Measurements from ENCODE around the gene HSD3B2. TPM values are rescaled to one million over a fixed set of nuclear protein-coding genes. Genes with fewer than 3 reads are reported as not detected.
A peak's percentile ranks its signal among the peaks of the same experiment; 100 is the strongest.

The HSD3B2 gene
- total RNA-seq, 8 experiments from 2014 or later = 0.38 to 1.0 TPM; not detected in 6

GRCh38 chr1:119410961-119411360 lies 4.0 kb upstream of the HSD3B2 start:
- 22 to 93% (median 77%) methylated on average over 2 to 3 of the region's 3 CpGs; no CpG with 5 or more reads in 2 of the 10 experiments for WGBS, 10 experiments
- Histone ChIP-seq H3K27ac (no peak overlapping the region), H3K4me3 (no peak overlapping the region), H3K4me1 (replicated peaks in 1 of 2) (no peaks in the 10 kb centered on the region)
- in situ Hi-C loops (cut with MboI; ENCODE audit: low pct_unique_long_range_greater_than_20kb in 2 of 9, low sequenced_read_pairs in 9 of 9, unreplicated experiment in 9 of 9) = no loop called here
- no peak for ATAC-seq (replicated peaks in 6 of 8)

GRCh38 chr1:119416006-119416640 lies 1.2 kb downstream of the HSD3B2 start:
- no peak for ATAC-seq (replicated peaks in 6 of 8)
- H3K4me1 ChIP-seq (replicated peaks in 1 of 2) = no peaks in the 10 kb centered on the region
- in situ Hi-C loops (cut with MboI; ENCODE audit: low pct_unique_long_range_greater_than_20kb in 2 of 9, low sequenced_read_pairs in 9 of 9, unreplicated experiment in 9 of 9) = no loop called here
- H3K27ac ChIP-seq = no peak overlapping the region
- no peak overlapping the region for H3K4me3 ChIP-seq
- WGBS, 10 experiments = 14 to 88% (median 58%) methylated on average over 1 to 3 of the region's 3 CpGs

DNA sequence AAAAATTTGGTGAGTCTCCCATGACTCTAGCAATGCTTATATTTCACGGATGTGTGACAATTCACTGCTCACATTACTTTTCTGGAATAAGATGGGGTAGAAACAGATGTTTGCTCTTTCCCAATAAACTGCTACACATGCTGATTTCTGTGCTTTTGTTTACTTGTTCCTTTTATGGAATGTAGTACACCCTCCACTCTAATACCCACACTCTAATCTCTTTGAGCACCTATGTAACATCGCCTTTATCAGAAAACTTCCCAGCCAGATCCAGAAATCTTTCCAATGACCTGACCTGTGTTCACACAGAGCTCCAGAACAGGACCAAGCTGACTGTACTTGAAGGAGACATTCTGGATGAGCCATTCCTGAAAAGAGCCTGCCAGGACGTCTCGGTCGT lies 4.2 kb downstream of the HSD3B2 start:
- WGBS, 10 experiments = 24 to 98% (median 83%) methylated on average over 1 to 5 of the region's 5 CpGs; no CpG with 5 or more reads in 2 of the 10 experiments
- in situ Hi-C loops (cut with MboI; ENCODE audit: low pct_unique_long_range_greater_than_20kb in 2 of 9, low sequenced_read_pairs in 9 of 9, unreplicated experiment in 9 of 9) = no loop called here
- ATAC-seq (replicated peaks in 6 of 8) = no peak
- H3K27ac ChIP-seq = no peak overlapping the region
- no peaks in the 10 kb centered on the region for H3K4me1 ChIP-seq (replicated peaks in 1 of 2)
- H3K4me3 ChIP-seq = no peak overlapping the region

- in situ Hi-C loops (cut with MboI; ENCODE audit: low pct_unique_long_range_greater_than_20kb in 2 of 9, low sequenced_read_pairs in 9 of 9, unreplicated experiment in 9 of 9) = no loop called here
- no peak for ATAC-seq (replicated peaks in 6 of 8)
- no peak overlapping the region for H3K27ac ChIP-seq
- H3K4me3 ChIP-seq = no peak overlapping the region
- H3K4me1 ChIP-seq (replicated peaks in 1 of 2) = no peaks in the 10 kb centered on the region
These were observed 5.7 kb downstream of the HSD3B2 start for GRCh38 chr1:119420638-119421037.

DNA sequence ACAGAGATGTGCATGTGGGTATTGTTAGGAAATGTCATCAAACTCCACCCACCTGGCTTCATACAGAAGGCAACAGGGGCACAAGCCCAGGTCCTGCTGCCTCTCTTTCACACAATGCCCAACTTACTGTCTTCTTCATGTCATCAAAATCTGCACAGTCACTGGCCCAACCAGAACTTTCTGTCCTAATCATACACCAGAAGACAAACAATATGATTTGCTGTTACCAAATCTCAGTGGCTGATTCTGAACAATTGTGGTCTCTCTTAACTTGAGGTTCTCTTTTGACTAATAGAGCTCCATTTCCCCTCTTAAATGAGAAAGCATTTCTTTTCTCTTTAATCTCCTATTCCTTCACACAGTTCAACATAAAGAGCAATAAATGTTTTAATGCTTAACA lies 7.7 kb downstream of the HSD3B2 start:
- in situ Hi-C loops (cut with MboI; ENCODE audit: low pct_unique_long_range_greater_than_20kb in 2 of 9, low sequenced_read_pairs in 9 of 9, unreplicated experiment in 9 of 9) = no loop called here
- no peak overlapping the region for H3K4me3 ChIP-seq
- H3K27ac ChIP-seq = no peak overlapping the region
- ATAC-seq (replicated peaks in 6 of 8) = no peak
- no peaks in the 10 kb centered on the region for H3K4me1 ChIP-seq (replicated peaks in 1 of 2)

- Histone ChIP-seq H3K4me1 (replicated peaks in 1 of 2) (no peaks in the 10 kb centered on the region), H3K27ac (no peak overlapping the region), H3K4me3 (no peak overlapping the region)
- WGBS, 10 experiments = 92 to 100% (median 94%) methylated on average over 2 of the region's 2 CpGs; no CpG with 5 or more reads in 4 of the 10 experiments
- in situ Hi-C loops (cut with MboI; ENCODE audit: low pct_unique_long_range_greater_than_20kb in 2 of 9, low sequenced_read_pairs in 9 of 9, unreplicated experiment in 9 of 9) = no loop called here
- peak in 2 of 8 experiments; percentile 36 to 40 for ATAC-seq (replicated peaks in 6 of 8)
These were observed 14.0 kb downstream of the HSD3B2 start for GRCh38 chr1:119428991-119429390.

DNA sequence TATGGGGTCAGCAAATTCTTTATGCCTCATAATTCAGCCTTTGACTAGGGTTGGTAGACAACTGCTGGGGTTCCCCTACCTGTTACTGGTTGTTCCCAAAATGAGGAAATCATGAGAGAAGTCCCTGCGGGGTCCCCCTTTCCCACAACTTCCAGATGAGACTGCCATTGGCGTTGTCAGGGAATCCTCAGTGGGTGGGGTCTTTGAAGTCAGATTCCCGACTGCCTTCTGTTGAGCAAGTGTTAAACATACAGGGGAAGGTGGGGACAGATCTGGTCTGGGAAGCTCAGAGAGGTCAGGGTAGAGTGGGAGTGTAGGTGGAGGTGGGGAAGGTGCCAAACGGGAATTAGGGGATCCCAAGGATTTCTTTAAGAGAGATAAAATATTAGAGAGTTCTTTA lies 14.7 kb downstream of the HSD3B2 start:
- 0 to 83% (median 52%) methylated on average over 1 to 4 of the region's 4 CpGs; no CpG with 5 or more reads in 1 of the 10 experiments for WGBS, 10 experiments
- Histone ChIP-seq H3K27ac (no peak overlapping the region), H3K4me1 (replicated peaks in 1 of 2) (no peaks in the 10 kb centered on the region), H3K4me3 (no peak overlapping the region)
- no peak for ATAC-seq (replicated peaks in 6 of 8)
- in situ Hi-C loops (cut with MboI; ENCODE audit: low pct_unique_long_range_greater_than_20kb in 2 of 9, low sequenced_read_pairs in 9 of 9, unreplicated experiment in 9 of 9) = no loop called here

DNA sequence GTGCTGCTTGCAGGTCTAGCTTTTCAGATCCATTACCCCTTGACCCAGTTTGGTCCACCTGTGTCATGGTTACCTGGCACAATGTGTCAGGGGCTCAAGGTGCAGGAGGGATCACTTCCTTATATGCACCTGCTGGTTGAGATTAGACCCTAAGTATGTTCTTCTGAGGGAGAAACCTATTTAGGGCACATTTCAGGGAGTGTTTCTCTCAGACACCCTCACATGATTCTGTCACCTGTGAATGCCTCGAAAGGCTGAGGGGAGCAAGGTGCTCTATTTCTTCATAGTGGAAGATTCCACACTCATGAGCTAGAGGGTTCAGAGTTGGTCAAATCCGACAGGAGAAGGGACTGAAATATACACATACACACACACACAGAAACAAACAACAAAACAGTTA lies 15.5 kb downstream of the HSD3B2 start:
- in situ Hi-C loops (cut with MboI; ENCODE audit: low pct_unique_long_range_greater_than_20kb in 2 of 9, low sequenced_read_pairs in 9 of 9, unreplicated experiment in 9 of 9) = no loop called here
- no peak overlapping the region for H3K4me3 ChIP-seq
- no peak for ATAC-seq (replicated peaks in 6 of 8)
- H3K4me1 ChIP-seq (replicated peaks in 1 of 2) = no peaks in the 10 kb centered on the region
- 29 to 100% (median 85%) methylated on average over 1 to 2 of the region's 2 CpGs; no CpG with 5 or more reads in 2 of the 10 experiments for WGBS, 10 experiments
- no peak overlapping the region for H3K27ac ChIP-seq

- no peaks in the 10 kb centered on the region for H3K4me1 ChIP-seq (replicated peaks in 1 of 2)
- peak in 2 of 8 experiments; percentile 38 to 61 for ATAC-seq (replicated peaks in 6 of 8)
- WGBS, 10 experiments = 48 to 100% (median 80%) methylated on average over 1 to 3 of the region's 3 CpGs; no CpG with 5 or more reads in 4 of the 10 experiments
- H3K27ac ChIP-seq = no peak overlapping the region
- no peak overlapping the region for H3K4me3 ChIP-seq
- in situ Hi-C loops (cut with MboI; ENCODE audit: low pct_unique_long_range_greater_than_20kb in 2 of 9, low sequenced_read_pairs in 9 of 9, unreplicated experiment in 9 of 9) = no loop called here
These were observed 16.9 kb downstream of the HSD3B2 start for GRCh38 chr1:119431836-119432235.

- H3K4me1 ChIP-seq (replicated peaks in 1 of 2) = no peaks in the 10 kb centered on the region
- peak in 2 of 8 experiments; percentile 74 to 85 for ATAC-seq (replicated peaks in 6 of 8)
- no peak overlapping the region for H3K27ac ChIP-seq
- H3K4me3 ChIP-seq = no peak overlapping the region
- in situ Hi-C loops (cut with MboI; ENCODE audit: low pct_unique_long_range_greater_than_20kb in 2 of 9, low sequenced_read_pairs in 9 of 9, unreplicated experiment in 9 of 9) = no loop called here
- WGBS, 10 experiments = 0 to 91% (median 68%) methylated on average over 1 to 3 of the region's 3 CpGs; no CpG with 5 or more reads in 2 of the 10 experiments
These were observed 20.1 kb downstream of the HSD3B2 start for GRCh38 chr1:119435052-119435451.

GRCh38 chr1:119438761-119439160 lies 23.8 kb downstream of the HSD3B2 start:
- in situ Hi-C loops (cut with MboI; ENCODE audit: low pct_unique_long_range_greater_than_20kb in 2 of 9, low sequenced_read_pairs in 9 of 9, unreplicated experiment in 9 of 9) = no loop called here
- peak in 1 of 8 experiments; percentile 28 for ATAC-seq (replicated peaks in 6 of 8)
- 13 to 77% (median 67%) methylated on average over 1 to 2 of the region's 2 CpGs; no CpG with 5 or more reads in 3 of the 10 experiments for WGBS, 10 experiments
- no peak overlapping the region for H3K4me3 ChIP-seq
- no peaks in the 10 kb centered on the region for H3K4me1 ChIP-seq (replicated peaks in 1 of 2)
- no peak overlapping the region for H3K27ac ChIP-seq

- in situ Hi-C loops (cut with MboI; ENCODE audit: low pct_unique_long_range_greater_than_20kb in 2 of 9, low sequenced_read_pairs in 9 of 9, unreplicated experiment in 9 of 9) = no loop called here
- Histone ChIP-seq H3K4me1 (replicated peaks in 1 of 2) (no peaks in the 10 kb centered on the region), H3K27ac (no peak overlapping the region), H3K4me3 (no peak overlapping the region)
- ATAC-seq (replicated peaks in 6 of 8) = no peak
- WGBS, 10 experiments = 52 to 79% (median 71%) methylated on average over 2 to 8 of the region's 8 CpGs; no CpG with 5 or more reads in 1 of the 10 experiments
These were observed 25.9 kb downstream of the HSD3B2 start for GRCh38 chr1:119440721-119441307.

GRCh38 chr1:119442756-119443155 lies 27.8 kb downstream of the HSD3B2 start:
- WGBS, 10 experiments = 20 to 100% (median 86%) methylated on average over 1 to 6 of the region's 6 CpGs; no CpG with 5 or more reads in 1 of the 10 experiments
- no peak for ATAC-seq (replicated peaks in 6 of 8)
- in situ Hi-C loops (cut with MboI; ENCODE audit: low pct_unique_long_range_greater_than_20kb in 2 of 9, low sequenced_read_pairs in 9 of 9, unreplicated experiment in 9 of 9) = no loop called here

DNA sequence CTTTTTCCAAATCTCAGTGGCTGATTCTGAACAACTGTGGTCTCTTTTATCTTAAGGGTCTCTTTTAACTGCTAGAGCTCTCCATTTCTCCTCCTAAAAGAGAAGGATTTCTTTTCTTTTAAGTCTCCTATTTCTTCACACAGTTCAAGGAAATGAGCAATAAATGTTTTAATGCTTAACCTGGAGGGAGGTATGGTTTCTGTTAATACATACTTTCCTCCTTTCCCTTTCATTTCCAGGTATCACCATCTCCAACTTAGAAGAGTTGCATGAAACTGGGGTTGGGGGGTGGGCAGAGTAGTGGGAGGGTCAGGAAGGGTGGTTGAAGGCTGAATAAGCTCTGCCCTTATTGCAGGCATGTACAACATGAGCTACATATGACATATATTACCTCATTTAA lies 31.4 kb downstream of the HSD3B2 start:
- no peak overlapping the region for H3K4me3 ChIP-seq
- peaks cover 0 to 4% of the 10 kb centered on the region in 2 donors for H3K4me1 ChIP-seq (replicated peaks in 1 of 2)
- no peak overlapping the region for H3K27ac ChIP-seq
- no peak for ATAC-seq (replicated peaks in 6 of 8)
- in situ Hi-C loops (cut with MboI; ENCODE audit: low pct_unique_long_range_greater_than_20kb in 2 of 9, low sequenced_read_pairs in 9 of 9, unreplicated experiment in 9 of 9) = no loop called here

More at GRCh38 chr1:119442756-119443155, 27.8 kb downstream of the HSD3B2 start:
- no peaks in the 10 kb centered on the region for H3K4me1 ChIP-seq (replicated peaks in 1 of 2)
- H3K27ac ChIP-seq = no peak overlapping the region
- H3K4me3 ChIP-seq = no peak overlapping the region
